ENCODE data around the gene BCKDHB.

- TF ChIP-seq CTCF (IDR thresholded peaks at IDR 0.05) (no peak), POLR2AphosphoS5 (IDR thresholded peaks at IDR 0.05) (no peak)
These were observed 282.0 kb downstream of the BCKDHB start for GRCh38 chr6:80388507-80388906.
